A549 (cell line): Measurements from ENCODE around the gene ZNF644.
"Not testable (repeated sequence)": the region's sequence is repeated elsewhere in the genome, so short reads cannot be mapped to it uniquely, and the experiment has no call there.

ENCODE experiments used
- CBX8 ChIP-seq: fragments of 200-600 bp; sonication (generic); IDR thresholded peaks from 2 replicates; pipeline ENCODE4 v1.6.1; 2016
- CTCF ChIP-seq: fragments of >200 bp; sonication (Bioruptor Twin); formaldehyde crosslinking; IDR thresholded peaks from 3 replicates; pipeline ENCODE4 v1.5.1; 2016
- ESRRA ChIP-seq: fragments of 150-350 bp; IDR thresholded peaks from 2 replicates; pipeline ENCODE4 v1.6.1; 2014; ENCODE audit warnings: mild to moderate bottlenecking, low read length, borderline replicate concordance
- POLR2A ChIP-seq: IDR thresholded peaks from 2 replicates; pipeline ENCODE4 v1.6.1; 2012; ENCODE audit warnings: mild to moderate bottlenecking, low read length

- TF ChIP-seq CTCF, POLR2A, ESRRA, CBX8: not testable (repeated sequence)
These were observed 129.0 kb downstream of the ZNF644 start for GRCh38 chr1:90892884-90893283.
